Cerebellar cortex (tissue), 1 donor: ENCODE measurements around the gene EFCAB6.

ENCODE experiments used
- DNase-seq: peaks from one replicate; pipeline ENCODE4 v3.0.0-alpha.2; 2015; ENCODE audit warnings: low spot score

EFCAB6 gene

DNA sequence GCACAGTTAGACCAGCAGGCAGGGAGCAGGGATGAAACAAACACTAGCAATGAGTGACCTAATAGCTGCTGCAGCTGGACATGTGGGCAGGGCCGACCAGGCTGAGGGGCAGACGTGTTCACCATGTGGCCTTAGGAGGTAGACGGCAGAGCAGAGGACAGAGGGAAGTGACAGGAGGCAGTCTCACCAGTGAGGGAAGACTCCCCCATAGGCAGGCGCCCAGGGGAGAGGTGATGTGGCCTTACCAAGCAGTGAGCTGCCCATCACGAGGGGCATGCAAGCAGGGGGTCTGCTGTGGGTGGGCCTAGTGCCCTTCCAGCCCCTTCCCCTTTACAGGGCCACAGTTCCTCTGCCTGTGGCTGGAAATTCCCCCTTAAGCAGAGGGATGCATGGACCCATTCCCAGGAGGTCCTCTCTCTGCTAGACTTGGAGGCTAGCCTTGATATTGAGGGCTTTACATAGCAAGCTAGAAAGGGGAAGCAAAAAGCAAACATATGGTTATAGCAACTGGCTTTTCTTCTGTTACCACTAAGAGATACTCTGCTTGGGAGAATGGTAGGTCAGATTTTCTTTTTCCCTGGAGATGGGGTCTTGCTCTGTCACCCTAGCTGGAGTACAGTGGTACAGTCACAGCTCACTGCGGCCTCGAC is 332.7 kb downstream of the EFCAB6 start:
- no peak for DNase-seq
